Uterus (tissue), 4 donors: Measurements from ENCODE around the gene CD8B. TPM values are rescaled to one million over a fixed set of nuclear protein-coding genes. Genes with fewer than 3 reads are reported as not detected.

Experiments
- DNase-seq, 2 donors: peaks; one replicate each; pipeline ENCODE4 v3.0.0-alpha.2; 2019 to 2020
- H3K27ac ChIP-seq, 2 donors: fragments of 200-600 bp; sonication (generic); 1 replicate in 1 of 2; 2 replicates in 1 of 2; pipeline ENCODE4 v1.5.1; 2016 to 2018
- H3K27me3 ChIP-seq, 2 donors: fragments of 200-600 bp; sonication (generic); one replicate each; pipeline ENCODE4 v1.5.1; 2018 to 2019; ENCODE audit warnings: control low read depth in 1 of 2
- H3K36me3 ChIP-seq, 2 donors: fragments of 200-600 bp; sonication (generic); one replicate each; pipeline ENCODE4 v1.5.1; 2019; ENCODE audit warnings: control low read depth in 1 of 2
- H3K4me1 ChIP-seq, 2 donors: fragments of 200-600 bp; sonication (generic); one replicate each; pipeline ENCODE4 v1.5.1; 2018 to 2019; ENCODE audit warnings: control low read depth in 1 of 2
- H3K4me3 ChIP-seq, 2 donors: fragments of 200-600 bp; sonication (generic); 1 replicate in 1 of 2; 2 replicates in 1 of 2; pipeline ENCODE4 v1.5.1; 2018 to 2019; ENCODE audit warnings: mild to moderate bottlenecking in 1 of 2
- H3K9me3 ChIP-seq, 2 donors: fragments of 200-600 bp; sonication (generic); one replicate each; pipeline ENCODE4 v1.5.1; 2019; ENCODE audit warnings: control low read depth in 1 of 2
- CTCF ChIP-seq, 4 experiments: fragments of 200-600 bp in 2 of 4; fragments of 450-650 bp in 2 of 4; sonication (generic) in 2 of 4; IDR thresholded peaks; one replicate each; pipeline ENCODE4 v1.5.1; 2016 to 2019; ENCODE audit warnings: antibody characterized with exemption in 4 of 4, mild to moderate bottlenecking in 2 of 4, moderate library complexity in 1 of 4
- POLR2A ChIP-seq, 2 donors: fragments of 450-650 bp; IDR thresholded peaks; one replicate each; pipeline ENCODE4 v1.6.1; 2016; ENCODE audit warnings: antibody characterized with exemption in 2 of 2, mild to moderate bottlenecking in 1 of 2, moderate library complexity in 1 of 2
- intact Hi-C: fragments of 100-400 bp; cut with DNase I; formaldehyde crosslinking; loops from one replicate; pipeline ENCODE4 v1.15.1; 2023; ENCODE audit warnings: low total_unique reads
- total RNA-seq, 4 donors: library from RNA; depleted of rRNA in 3 of 4; stranded (reverse); fragments of >200 nt in 3 of 4; gene quantifications; one replicate each; pipeline versions ENCODE4 v1.1.0 to v1.2.4, GENCODE V29; 2014 to 2023
- donor health status: DM: yes; HTN: yes; CAD: no.

The CD8B gene
- total RNA-seq, 4 donors from 2014 or later = 0.55 to 1.0 TPM; not detected in 2

GRCh38 chr2:86785456-86785855, 76.2 kb downstream of the CD8B start:
- H3K27me3 ChIP-seq = peaks cover 10% of the 10 kb centered on the region in 2 donors
- intact Hi-C loops = no loop called here
- H3K4me1 ChIP-seq = peaks cover 0 to 10% of the 10 kb centered on the region in 2 donors

GRCh38 chr2:86783615-86784339, 77.9 kb downstream of the CD8B start:
- no peak for DNase-seq
- H3K4me1 ChIP-seq = no peaks in the 10 kb centered on the region
- intact Hi-C loops = no loop called here
- H3K9me3 ChIP-seq = no peaks in the 10 kb centered on the region
- no peaks in the 10 kb centered on the region for H3K36me3 ChIP-seq
- no peak for TF ChIP-seq CTCF (IDR thresholded peaks at IDR 0.05)
- no peaks in the 10 kb centered on the region for H3K27me3 ChIP-seq
- no peak overlapping the region for H3K4me3 ChIP-seq
- H3K27ac ChIP-seq = no peak overlapping the region

More at GRCh38 chr2:86785456-86785855, 76.2 kb downstream of the CD8B start:
- no peaks in the 10 kb centered on the region for H3K36me3 ChIP-seq
- H3K27ac ChIP-seq = no peak overlapping the region
- DNase-seq = no peak
- H3K4me3 ChIP-seq = no peak overlapping the region
- TF ChIP-seq POLR2A (IDR thresholded peaks at IDR 0.05) (no peak), CTCF (IDR thresholded peaks at IDR 0.05) (no peak)
- H3K9me3 ChIP-seq = no peaks in the 10 kb centered on the region

GRCh38 chr2:86782748-86783147, 78.9 kb downstream of the CD8B start:
- intact Hi-C loops = no loop called here
- no peak for DNase-seq
- TF ChIP-seq POLR2A (IDR thresholded peaks at IDR 0.05) (no peak), CTCF (IDR thresholded peaks at IDR 0.05) (no peak)

GRCh38 chr2:86781363-86781762, 80.3 kb downstream of the CD8B start:
- Histone ChIP-seq H3K9me3 (no peaks in the 10 kb centered on the region), H3K27me3 (no peaks in the 10 kb centered on the region), H3K4me1 (no peaks in the 10 kb centered on the region), H3K4me3 (no peak overlapping the region), H3K27ac (no peak overlapping the region), H3K36me3 (no peaks in the 10 kb centered on the region)
- intact Hi-C loops = no loop called here
- DNase-seq = no peak
- no peak for TF ChIP-seq CTCF (IDR thresholded peaks at IDR 0.05)
- no peak for TF ChIP-seq POLR2A (IDR thresholded peaks at IDR 0.05)

More at GRCh38 chr2:86782748-86783147, 78.9 kb downstream of the CD8B start:
- no peak overlapping the region for H3K27ac ChIP-seq
- H3K4me1 ChIP-seq = no peaks in the 10 kb centered on the region
- H3K36me3 ChIP-seq = no peaks in the 10 kb centered on the region
- no peak overlapping the region for H3K4me3 ChIP-seq
- no peaks in the 10 kb centered on the region for H3K9me3 ChIP-seq
- H3K27me3 ChIP-seq = no peaks in the 10 kb centered on the region

GRCh38 chr2:86779971-86780370, 81.7 kb downstream of the CD8B start:
- TF ChIP-seq CTCF (IDR thresholded peaks at IDR 0.05) (no peak), POLR2A (IDR thresholded peaks at IDR 0.05) (no peak)
- no peak overlapping the region for H3K4me3 ChIP-seq
- no peaks in the 10 kb centered on the region for H3K36me3 ChIP-seq
- H3K27ac ChIP-seq = no peak overlapping the region
- no peak for DNase-seq
- no peaks in the 10 kb centered on the region for H3K9me3 ChIP-seq
- H3K27me3 ChIP-seq = no peaks in the 10 kb centered on the region
- no peaks in the 10 kb centered on the region for H3K4me1 ChIP-seq
- intact Hi-C loops = no loop called here
